Left lobe of liver (tissue), 2 donors: ENCODE measurements around the gene TRAF3IP1. TPM values are rescaled to one million over a fixed set of nuclear protein-coding genes. Genes with fewer than 3 reads are reported as not detected.
A peak's percentile ranks its signal among the peaks of the same experiment; 100 is the strongest.
"Not testable (repeated sequence)": the region's sequence is repeated elsewhere in the genome, so short reads cannot be mapped to it uniquely, and the experiment has no call there.

ENCODE experiments used
- ATAC-seq: fragments of 200-7000 bp; cut with Tn5 transposase; one replicate; pipeline ENCODE4 v1.9.1; 2020; ENCODE audit warnings: mild to moderate bottlenecking, moderate library complexity
- DNase-seq: peaks from one replicate; pipeline ENCODE4 v3.0.0-alpha.2; 2020; ENCODE audit warnings: low spot score
- total RNA-seq: library from RNA; stranded (reverse); gene quantifications from one replicate; pipeline ENCODE4 v1.2.1, GENCODE V29; 2021
- donor health status: DM: no; HTN: no; CAD: no; lungs with moderate emphysema.
- donor health status: DM: no; HTN: yes; CAD: no.

The TRAF3IP1 gene
- total RNA-seq, 1 donor from 2014 or later, result 9.0 TPM

DNA sequence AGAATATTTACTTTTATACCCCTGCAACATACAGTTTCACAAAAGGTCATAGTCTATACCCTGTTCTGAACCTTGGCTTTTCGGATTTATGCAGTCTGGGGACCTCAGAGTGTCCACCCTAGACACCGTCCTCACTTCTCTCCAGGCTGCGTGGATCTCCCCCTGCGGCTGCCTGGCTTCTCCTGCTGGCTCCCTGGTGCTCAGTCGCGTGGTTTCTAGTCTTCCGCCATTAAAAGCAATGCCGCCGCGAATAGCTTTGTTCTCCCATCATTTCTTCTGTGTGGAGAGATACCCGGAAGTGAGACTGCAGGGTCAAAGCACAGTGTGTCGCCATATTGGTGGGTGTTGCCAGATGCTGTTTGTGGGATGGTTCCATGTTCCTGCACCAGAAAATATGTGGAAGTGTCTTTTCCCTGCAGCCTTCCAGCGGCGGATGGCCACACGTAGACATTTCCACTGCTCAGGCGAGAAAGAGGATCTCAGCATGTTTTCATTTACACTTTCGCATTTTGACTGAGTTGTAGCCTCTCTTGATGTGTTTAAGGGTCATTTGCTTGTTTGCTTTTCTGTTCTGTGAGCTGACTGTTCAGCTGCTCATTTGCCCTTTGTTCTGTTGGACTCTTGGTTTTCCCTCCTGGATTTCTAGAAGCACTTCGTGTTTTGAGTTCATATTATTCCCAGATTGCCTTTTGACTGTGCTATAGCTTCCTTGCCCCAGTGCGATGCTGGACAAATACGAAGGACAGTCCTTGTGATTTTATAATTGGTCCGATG is 83.5 kb downstream of the TRAF3IP1 start:
- ATAC-seq (peak; percentile 85), DNase-seq (no peak)

DNA sequence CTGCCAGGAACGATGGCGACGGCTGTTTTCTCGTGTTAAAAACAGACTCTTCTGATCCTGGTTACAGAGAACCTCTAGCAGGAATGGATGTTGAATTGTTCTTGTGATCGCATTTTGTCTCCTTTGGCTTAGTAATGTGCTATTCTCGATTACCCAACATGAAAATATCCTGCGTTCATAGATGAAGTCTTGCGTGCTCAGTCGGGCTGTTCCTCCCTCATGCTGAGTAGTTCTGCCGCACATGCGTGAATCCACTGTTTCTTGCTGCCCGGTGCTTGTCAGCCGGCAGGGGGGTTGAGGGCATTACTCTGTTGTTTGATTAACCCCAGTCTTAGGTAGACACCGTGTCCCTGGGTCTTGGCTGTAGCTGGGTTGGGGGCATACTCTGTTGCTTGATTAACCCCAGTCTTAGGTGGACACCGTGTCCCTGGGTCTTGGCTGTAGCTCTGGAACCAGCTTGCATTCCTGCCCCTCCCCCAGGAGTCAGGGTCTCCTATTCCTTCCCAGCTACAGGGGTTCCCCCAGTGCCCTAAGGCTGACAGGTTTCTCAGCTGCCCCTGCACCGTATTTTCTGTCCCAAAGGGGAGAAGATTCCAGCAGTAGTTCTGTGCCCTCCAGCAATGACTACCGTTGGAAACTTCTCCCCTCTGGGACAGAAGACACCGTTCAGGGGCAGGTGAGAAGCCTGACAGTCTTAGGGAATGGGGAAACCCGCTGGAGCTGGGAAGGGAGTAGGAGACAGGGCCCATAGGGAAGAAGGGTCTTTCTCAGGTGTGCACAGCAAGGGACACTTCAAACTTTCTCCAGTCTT is 84.3 kb downstream of the TRAF3IP1 start:
- DNase-seq, result peak; percentile 67
- ATAC-seq, result peak; percentile 80

DNA sequence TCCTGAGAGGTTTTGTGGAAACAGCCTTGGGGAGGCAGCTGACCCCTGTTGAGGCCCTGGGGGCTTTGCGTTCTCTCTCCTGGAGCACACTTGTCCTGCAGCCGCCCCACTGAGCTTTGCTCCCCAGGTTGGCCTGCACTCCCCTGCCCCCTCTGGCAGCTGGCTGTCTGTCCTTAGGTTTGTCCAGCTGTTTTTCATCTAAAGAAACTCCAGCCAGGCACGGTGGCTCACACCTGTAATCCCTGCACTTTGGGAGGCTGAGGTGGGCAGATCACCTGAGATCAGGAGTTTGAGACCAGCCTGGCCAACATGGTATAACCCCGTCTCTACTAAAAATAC is 84.9 kb downstream of the TRAF3IP1 start:
- not testable (repeated sequence) for DNase-seq, ATAC-seq

DNA sequence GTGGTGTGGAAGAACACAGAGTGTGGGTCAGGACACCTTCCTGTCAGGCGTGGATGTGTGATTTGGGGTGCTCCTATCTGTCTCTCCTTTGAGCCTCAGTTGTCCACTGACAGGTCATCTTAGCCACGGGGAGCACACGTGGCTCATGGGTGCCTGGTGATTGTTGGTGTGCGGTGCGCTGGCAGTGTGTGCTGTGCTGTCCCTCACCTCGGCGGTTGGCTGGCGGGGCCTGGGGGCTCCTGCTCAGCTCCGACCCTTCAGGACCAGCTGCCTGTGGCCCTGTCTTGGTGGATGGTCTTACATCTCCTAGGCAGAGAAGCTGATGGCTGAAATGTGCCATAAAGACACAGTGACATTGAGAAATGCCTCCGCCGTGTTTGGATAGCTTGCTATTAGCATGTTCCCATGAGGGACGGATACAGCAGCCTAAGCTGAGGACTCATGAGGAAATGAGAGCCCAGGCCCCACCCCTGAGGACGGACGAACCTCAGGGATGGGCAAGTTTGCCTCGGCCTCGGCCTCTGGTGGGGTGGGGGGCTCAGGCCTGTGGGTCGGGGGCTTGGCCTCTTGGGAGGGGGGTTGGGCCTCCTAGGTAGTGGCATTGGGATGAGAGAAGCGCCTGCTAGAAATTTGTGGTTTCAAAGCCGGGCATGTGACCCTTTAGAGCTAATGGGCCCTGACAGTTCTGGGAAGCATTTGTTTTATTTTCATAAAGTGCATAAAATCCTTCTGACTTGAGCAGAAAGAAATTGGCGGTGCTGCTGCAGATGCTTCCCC is 86.1 kb downstream of the TRAF3IP1 start:
- DNase-seq, result no peak
- no peak for ATAC-seq

DNA sequence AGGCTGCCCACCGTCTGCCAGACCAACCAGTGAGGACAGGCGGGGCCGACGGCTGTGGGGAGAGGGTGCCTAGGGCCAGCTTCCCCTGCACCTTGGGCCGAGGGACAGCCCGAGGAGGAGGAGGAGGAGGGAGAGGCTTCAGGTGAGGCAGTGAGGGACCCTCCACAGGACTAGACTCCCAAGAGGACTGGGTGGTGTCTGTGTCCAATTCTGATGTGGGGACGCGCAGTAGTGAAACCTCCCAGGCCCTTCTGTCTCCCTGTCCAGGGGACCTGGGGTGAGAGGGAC is 86.6 kb downstream of the TRAF3IP1 start:
- DNase-seq, result no peak
- ATAC-seq, result no peak

DNA sequence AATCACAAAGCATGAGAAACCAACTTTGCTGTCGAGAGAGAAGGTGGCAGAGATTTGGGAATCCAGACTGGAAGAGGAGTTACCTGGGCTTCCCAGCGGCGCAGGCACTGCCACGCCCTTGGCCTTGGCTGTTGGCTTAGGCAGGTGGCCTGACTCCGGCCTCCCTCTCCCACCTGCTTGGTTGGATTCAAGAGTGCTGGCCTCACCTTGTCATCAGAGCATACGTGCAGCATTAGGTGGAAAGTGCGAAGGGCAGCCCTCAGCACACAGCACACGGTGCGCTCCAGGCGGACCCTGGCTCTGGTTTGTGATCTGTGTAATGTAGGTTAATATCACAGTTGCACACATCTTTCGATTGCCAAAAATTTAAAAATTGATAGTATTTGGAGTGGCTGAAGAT is 87.2 kb downstream of the TRAF3IP1 start:
- no peak for DNase-seq
- ATAC-seq, result no peak

- ATAC-seq, result no peak
- DNase-seq, result no peak
Observed at GRCh38 chr2:238408615-238409340, 88.5 kb downstream of the TRAF3IP1 start.

- ATAC-seq, result no peak
Observed at GRCh38 chr2:238409341-238410199, 89.3 kb downstream of the TRAF3IP1 start.

DNA sequence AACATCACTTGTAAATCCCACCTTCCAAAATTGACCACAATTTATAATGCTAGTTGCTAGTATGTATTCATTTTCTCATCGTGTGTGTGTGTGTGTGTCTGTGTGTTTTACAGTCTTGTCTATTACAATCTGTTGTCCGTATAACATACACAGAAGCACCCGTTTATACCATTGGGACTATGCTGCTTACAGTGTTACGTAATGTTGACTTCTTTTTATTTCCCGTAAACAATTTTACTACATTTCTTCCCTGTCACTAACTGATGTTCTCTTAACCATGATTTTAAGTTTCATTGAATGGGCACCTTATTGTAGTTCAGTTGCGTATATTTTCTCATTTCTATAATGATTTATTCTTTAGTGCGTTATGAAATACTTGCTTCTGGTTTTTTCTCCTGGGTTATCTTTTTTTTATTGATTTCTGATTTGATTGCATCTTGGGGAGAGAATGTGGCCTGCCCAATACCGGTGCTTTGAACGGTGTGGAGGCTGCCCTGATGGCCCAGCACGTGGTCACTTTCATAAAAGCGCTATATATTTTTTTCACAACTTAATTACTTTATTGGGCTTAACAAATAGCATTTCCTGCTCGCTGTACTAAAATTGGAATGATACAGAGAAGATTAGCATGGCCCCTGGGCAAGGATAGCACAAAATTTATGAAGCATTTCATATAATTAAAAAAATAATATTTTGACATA is 91.9 kb downstream of the TRAF3IP1 start:
- DNase-seq, result no peak
- ATAC-seq, result no peak

More at GRCh38 chr2:238409341-238410199, 89.3 kb downstream of the TRAF3IP1 start:
- DNase-seq, result no peak

DNA sequence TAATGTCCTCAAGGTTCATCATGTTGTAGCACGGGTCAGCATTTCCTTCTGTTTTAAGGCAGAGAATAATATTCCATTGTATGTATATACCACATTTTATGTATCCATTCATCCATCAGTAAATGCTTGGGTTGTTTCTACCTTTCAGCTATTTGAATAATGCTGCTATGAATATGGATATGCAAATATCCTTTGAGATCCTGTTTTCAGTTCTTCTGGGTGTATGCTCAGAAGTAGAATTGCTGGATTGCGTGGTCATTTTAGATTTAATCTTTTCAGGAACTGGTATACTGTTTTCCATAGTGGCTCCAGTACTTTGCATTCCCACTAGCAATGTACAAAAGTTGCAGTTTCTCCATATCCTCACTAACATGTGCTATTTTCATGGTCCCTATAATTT is 93.0 kb downstream of the TRAF3IP1 start:
- no peak for ATAC-seq
- DNase-seq, result no peak

GRCh38 chr2:238415036-238415764 is 94.9 kb downstream of the TRAF3IP1 start:
- ATAC-seq, result no peak
- no peak for DNase-seq

- DNase-seq, result no peak
Observed at GRCh38 chr2:238415893-238416292, 95.6 kb downstream of the TRAF3IP1 start.

GRCh38 chr2:238418196-238418998 is 98.1 kb downstream of the TRAF3IP1 start:
- no peak for DNase-seq

More at GRCh38 chr2:238415893-238416292, 95.6 kb downstream of the TRAF3IP1 start:
- ATAC-seq, result no peak

GRCh38 chr2:238418999-238419546 is 98.8 kb downstream of the TRAF3IP1 start:
- ATAC-seq (no peak), DNase-seq (no peak)

More at GRCh38 chr2:238418196-238418998, 98.1 kb downstream of the TRAF3IP1 start:
- no peak for ATAC-seq

- no peak for ATAC-seq
- no peak for DNase-seq
Observed at GRCh38 chr2:238420442-238420841, 100.1 kb downstream of the TRAF3IP1 start.

- DNase-seq, result no peak
- no peak for ATAC-seq
Observed at GRCh38 chr2:238420878-238421694, 100.8 kb downstream of the TRAF3IP1 start.

GRCh38 chr2:238421695-238422035 is 101.3 kb downstream of the TRAF3IP1 start:
- ATAC-seq, result no peak
- no peak for DNase-seq
